Activated T-cell treated with anti-CD3 and anti-CD28 coated beads for 48 hours (primary cell): Measurements from ENCODE around the gene KRT13.
"Not testable (repeated sequence)": the region's sequence is repeated elsewhere in the genome, so short reads cannot be mapped to it uniquely, and the experiment has no call there.

Experiments
- DNase-seq: peaks from one replicate; pipeline ENCODE4 v3.0.0-alpha.2; 2020; ENCODE audit warnings: low read depth

KRT13 gene

DNA sequence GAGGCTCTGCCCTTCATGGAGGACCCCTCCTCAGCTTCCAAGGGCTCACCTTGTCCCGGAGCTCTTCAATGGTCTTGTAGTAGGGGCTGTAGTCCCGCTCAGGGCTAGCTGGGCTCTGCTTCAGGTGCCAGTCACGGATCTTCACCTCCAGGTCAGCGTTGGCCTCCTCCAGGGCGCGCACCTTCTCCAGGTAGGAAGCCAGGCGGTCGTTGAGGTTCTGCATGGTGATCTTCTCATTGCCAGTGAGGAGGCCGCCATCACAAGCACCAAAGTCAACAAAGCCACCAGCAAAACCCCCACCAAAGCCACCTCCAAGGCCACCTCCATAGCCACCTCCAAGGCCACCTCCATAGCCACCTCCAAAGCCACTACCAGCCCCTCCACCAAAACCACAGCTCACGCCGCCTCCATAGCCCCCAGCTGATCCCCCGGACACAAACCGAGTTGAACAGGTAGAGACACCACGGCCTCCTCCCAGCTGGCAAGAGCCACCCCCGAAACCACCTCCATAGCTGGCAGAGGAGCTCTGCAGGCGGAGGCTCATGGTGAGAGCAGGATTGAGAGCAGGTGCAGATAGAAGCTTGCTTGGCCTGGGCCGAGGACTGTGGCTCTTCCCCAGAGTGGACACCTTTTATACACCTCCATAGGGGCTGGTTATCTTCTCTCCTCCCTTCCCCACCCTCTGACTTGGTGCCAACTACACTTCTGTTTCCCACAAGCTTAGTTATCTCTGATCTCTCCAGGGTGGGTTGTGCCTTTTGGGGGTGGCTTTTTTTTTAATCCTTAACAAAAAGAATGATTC is at the start of gene KRT13:
TSS of gene KRT13 (minus strand) at position 606 of the 802 bp plus-strand sequence. CDS start at position 544, 62 bp downstream.
- no peak for DNase-seq

DNA sequence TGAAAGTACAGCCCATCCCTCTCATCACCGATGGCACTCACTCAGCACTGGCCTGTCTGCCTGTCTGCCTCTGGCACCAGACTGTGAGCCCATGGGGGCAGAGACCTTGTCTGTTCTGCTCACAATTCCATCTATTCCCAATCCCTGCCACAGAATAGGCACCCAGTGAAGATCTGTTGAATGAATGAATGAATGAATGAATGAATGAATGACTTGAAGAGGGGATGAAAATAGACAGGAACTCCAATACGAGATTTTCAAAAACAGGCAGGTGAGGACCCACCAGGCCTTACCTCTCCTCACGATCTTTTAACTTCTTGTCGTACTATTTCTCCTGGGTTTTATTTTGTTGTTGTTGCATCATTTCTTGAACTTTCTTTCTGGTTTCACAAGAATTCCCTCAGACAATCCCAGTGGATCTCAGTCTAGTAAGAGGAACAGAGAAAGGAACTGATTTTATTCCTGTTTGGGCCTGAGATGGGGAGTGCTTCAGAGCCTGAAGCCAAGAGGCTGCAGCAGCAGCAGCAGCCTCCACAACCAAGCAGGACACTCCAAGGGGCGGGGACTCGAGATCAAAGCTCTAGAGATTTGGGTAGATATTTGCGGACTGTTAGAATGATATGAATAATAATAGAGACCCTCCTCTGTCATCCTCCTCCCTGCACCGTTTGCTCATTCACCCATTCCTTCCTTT is 48.7 kb upstream of the KRT13 start:
- no peak for DNase-seq

DNA sequence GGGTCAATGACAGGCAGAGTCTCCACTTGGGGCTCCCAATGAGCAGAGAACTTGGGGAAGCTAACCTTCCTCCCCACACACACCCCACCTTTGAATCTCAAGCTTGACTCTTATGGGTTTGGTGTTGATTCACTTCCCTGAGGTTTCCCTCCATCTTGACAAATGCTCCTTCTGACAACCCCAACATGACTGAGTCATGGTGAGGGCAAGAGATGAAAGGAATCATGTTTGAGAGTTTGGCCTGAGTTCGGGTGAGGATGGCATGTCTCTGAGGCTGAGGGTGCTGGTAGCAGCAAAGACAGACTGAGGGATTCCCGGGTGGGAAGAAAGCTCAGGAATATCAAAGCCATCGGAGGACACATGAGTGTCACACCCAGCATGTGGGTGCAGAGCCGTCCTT is 47.8 kb upstream of the KRT13 start:
- no peak for DNase-seq

DNA sequence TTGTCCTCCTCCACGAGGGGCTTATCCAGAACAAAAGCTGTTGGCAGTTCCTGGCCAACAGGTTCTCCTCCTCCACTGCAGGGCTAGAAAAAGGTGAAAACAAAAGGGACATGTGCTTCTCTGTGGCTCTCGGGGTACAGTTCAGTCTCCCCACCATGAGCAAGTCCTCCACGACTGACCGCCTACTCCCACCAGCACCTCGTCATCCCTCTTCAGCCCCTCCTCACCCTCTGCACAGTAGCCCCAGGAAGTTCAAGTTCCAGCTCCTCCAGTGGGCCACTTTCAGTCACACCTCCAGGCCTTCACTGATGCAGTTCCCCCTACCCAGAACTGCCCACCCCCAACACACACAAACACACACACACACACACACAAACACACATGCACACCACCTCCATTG is 47.0 kb upstream of the KRT13 start:
- DNase-seq = no peak

DNA sequence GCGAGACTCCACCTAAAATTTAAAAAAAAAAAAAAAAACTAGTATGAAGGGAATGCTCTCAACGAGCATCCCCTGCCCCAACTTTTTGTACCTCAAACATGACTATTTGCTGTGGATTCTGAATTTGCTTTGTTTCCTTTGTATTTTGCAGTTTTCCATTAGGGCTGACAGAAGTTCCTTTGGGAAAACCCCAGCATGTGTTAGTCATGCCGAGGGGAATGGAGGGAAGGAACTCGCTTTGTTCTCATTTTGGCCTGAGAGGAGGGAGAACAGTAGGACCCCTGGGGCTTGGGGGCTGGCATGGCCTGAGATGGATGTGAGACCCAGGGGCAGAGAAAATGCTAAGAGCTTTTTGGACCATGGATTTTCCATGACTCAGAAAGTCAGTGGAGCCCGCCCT is 46.0 kb upstream of the KRT13 start:
- no peak for DNase-seq

DNA sequence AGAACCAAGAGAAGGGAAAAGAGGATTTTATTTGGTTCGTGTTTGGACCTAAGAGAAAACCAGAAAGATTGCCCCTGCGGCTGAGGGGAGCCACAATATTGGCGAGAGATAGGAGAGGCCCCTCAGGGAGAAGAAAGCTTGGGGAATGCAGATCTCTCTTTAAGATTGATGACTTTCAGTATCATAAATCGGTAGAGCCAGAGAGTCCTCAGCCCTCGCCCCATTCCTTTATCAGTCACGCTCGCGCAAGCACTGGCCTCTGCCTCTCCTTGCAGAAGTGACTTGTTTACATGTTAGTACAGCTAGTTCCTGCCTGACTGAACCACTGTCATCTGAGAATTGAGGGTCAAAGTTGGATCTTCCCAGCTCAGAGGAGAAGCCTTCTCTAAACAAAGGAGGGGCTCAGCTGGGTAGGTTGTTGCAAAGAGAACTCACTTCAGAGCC is 44.2 kb upstream of the KRT13 start:
- DNase-seq = no peak

DNA sequence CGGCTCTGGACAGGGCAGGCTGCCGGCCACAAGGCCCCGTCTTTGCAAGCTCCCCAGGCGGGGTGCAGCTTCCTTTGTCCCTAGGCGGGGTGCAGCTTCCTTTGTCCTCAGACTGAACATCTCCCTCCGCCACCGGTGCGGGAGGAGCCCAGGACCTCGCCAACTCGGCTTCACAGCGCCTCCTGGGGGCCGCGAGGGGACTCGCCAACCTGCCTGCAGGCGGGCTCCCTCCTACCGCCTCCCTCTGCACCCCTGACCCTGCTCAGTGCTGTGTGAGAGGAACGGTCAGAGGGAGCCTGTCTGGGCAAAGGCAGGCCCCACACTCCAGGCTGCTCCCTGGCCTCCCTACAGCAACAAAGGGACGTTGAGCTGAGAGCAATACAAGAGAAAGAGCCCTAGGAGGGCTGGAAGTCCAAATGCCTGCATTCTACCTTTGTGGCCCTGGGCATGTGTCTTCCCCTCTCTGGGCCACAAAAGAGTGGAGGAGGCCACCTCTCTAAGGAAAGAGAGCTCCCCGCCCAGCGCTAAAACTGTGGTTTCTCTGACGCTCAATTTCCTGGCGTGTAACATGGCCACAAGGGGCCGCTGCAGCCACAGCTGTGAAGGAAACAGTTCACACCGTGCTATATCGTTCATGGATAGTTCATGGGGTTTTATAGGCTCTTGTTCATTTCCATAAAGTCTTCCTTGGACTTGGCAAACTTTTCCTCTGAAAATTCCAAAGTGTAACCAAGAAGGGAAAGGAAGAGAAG is 43.6 kb upstream of the KRT13 start:
- peak; percentile 75 for DNase-seq

DNA sequence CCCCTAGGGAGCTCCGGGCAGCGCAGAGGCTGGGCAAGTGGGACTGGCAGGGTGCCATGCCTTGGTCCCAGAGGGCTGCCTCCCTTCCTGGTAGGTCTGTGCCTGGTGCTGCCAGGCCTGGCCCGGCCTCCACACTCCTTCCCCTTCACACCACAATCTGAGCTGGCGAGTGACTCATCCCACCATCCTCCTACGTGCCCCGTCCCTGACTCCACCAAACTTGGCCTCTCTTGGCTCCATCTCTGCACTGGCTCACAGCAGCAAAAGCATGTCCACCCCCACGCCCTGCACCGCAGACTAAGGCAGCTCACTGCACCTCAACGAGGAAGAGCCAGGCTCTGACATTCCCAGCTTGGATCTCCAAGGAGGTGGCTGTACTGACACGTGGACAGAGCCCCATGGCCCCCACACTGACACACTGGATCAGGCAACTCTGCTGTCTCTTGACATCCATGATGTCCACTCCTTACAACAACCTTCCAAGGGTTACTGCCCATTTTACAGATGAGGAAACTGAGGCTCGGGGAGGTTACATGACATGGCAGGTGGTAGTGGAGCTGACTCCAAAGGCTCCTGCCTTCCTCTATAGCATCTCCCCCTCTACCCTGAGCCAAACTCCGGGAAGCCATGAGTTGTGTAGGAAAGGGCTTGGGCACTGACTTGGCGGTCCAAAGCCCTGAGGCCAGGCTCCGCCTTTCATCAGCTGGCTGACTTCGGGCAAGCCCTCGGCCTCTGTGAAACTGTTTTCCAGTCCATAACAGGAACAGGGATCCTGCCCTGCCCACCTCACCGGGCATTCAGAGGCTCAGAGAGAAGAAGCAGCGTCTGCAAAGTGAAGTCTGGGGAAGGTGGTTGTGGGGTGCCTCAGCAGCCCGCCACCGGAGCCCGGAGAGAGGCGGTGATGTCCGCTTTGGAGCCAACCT is 42.8 kb upstream of the KRT13 start:
- peak; percentile 74 for DNase-seq

DNA sequence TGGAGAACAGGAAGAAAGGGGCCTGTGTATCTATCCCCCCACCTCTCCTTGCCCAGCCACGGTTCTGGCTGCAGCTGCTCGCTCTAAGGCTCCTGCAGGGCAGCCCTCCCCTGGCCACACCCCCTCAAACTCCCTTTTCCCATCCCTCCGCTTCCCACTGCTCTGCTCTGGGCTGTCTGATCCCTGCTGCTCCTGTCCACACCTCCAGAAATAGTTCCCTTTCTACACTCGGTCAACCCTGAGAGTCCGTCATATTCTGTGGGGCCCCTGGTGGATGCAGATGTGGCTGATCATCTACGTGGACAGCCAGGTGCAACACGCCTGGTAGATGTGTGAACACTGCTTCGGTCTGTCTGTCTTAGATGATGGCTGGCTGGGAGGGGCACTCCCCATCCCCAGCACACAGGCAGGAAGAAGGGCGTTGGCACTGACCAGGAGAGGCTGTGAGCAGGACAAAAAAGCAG is 42.0 kb upstream of the KRT13 start:
- DNase-seq = no peak

DNA sequence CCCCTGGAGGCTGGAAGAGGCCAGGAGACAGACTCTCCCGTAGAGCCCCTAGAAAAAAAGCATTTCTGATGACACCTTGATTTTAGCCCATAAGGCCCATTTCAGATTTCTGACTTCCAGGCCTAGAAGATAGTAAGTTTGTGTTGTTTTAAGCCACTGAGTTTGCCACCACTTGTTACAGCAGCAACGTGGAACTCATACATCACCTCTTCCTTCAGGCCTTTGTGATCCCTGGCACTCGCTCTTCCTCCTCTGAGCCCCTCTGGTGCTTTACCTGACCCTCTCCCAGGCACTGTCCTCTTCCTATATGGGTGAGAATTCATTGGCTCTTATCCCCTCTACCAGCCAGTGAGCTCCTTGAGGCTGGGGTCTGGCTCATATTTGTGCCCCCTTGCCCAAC is 41.4 kb upstream of the KRT13 start:
- no peak for DNase-seq

DNA sequence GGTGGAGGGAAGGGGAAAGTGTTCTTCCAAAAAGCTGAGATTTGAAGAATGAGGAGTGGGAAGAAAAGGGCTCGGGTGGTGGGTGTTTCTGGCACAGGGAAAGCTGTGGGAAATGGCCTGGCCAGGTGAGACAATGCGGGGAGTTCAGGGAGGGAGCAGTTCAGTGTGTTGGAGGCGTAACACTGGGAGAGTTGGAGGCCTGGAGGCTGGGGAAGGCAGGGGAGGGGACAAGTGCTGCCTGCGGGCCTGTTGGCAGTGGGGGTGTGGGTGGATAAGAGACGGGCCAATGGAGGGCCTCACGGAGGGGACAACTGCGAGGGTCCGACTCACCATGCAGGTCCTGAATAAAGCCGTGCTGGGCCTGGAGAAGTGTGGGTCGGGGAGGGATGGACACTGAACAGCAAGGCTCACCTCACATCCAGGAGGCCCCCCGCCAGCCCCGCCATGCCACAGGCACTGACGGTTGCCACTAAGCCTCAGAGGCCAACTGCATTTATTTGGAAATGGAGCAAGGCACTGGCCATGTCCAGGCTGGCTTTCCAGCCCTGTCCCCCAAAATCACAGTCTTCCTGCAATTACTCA is 40.5 kb upstream of the KRT13 start:
- DNase-seq = no peak

DNA sequence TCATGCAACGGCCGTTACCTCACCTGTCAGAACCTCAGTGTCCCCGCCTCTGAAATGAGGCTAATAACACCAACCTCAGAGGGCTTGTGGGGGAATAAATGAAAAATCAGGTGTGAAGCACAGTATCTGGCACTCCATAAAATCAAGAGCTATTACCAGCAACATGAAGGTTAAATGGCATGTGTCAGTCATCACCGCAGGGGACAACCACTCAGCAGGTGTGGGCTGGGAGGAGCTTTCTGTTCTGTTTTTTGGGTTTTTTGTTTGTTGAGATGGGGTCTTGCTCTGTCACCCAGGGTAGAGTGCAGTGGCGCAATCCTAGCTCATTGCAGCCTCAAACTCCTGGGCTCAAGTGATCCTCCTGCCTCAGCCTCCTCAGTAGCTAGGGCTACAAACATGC is 39.5 kb upstream of the KRT13 start:
- DNase-seq = no peak

DNA sequence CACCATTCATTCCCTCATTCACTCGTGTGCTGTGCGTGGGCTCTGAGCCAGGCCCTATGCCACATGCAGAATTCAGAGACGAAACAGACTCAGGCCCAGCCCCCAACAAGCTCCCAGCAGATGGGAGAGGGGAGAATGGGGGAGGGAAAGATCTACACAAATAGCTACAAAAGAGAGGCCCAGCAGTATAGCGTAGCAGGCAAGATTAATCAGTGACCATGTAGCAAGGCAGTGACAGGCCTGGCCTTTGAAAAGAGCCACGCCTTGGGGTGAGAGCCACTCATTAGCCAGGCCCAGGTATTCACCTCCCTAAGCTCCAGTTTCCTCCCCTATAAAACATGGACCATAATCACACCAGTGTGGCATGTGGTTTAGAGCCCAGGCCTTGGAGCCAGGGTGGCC is 39.1 kb upstream of the KRT13 start:
- DNase-seq = no peak

DNA sequence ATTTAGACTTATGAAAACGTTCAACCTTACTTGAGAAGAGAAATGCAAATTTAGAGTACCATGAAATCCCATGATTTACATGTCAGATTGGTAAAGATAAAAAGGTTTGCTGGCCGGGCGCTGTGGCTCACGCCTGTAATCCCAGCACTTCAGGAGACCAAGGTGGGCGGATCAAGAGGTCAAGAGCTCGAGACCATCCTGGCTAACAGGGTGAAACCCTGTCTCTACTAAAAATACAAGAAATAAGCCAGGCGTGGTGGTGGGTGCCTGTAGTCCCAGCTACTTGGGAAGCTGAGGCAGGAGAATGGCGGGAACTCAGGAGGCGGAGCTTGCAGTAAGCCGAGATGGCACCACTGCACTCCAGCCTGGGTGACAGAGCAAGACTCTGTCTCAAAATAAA is 37.4 kb upstream of the KRT13 start:
- not testable (repeated sequence) for DNase-seq

DNA sequence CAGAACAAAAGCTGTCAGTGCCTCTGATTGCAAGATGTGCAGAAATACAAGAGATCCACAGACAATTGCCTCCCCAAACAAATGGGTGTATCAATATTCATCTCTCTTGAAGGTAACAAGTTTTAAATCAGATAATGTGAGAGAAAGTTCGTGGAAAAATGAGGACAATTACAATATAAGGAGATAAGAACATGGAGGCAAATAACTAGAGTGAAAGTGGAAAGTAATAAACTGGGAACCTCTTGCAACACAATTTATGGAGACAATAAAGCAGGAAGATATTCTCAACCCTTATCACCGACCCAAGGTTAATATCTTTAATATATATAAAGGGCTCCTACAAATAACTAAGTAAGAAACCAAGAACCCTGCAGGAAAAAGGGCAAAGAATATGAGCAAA is 36.9 kb upstream of the KRT13 start:
- no peak for DNase-seq

DNA sequence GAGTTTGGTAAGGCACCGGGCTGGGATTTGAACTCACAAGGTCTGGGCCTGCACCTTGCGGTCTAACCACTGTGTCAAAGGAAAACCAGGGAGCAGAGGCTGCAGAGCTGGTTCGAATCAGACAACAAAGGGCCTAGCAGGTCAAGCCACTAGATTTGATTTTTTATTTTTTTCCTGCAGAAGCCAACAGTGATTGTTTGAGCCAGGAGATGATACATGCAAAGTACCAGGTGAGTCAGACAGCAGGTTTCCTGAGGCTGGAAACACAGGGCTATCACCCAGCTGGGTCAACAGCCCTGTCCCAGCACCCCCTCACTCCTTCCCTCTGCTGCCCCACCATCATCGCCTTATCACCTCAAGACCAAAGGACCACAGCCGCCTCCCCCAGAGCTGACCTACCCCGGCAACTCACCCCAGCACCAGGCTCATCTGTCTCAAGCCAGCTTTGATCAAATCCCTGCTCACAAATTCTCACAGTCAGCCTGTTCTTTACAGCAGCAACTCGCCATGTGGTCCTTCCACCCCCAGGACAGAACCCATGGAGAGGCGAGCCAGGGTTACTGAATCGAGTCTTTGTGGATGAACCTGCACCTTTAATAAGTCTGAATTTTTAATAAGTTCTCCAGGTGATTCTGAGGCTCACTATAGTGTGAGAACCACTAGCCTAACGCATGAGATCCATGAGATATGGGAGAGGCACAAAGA is 35.7 kb upstream of the KRT13 start:
- no peak for DNase-seq

DNA sequence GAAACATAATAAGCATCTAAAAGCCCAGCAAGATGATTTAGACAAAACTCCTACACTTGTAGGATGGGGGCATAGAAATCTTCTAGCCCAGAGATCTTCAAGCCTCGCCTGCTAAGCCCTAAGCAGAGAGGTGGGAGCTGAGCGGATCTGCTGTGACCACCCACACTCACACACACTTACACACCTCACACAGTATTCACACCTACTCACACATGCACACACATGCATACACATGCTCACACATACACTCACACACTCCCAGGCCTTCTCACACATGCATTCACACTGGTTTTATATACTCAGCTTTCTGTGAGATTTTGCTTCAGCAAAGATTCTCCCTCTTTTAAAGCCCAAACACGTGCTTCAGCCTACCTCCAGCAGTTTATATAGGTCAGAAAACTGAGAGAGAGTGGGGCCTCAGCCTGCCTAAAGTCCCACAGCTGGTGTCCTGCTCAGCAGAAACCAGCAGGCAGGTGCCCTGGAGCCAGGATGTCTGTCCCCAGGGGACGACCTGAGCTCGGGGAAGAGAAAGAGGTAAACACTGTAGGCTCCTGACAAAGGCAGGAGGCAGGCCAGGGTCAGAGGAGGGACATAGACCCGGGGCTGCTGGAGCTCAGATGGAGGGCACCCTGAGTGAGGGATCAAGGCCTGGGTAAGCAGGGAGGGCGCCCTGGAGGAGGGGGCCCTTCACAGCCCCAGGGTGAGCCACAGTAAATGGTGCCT is 34.7 kb upstream of the KRT13 start:
- no peak for DNase-seq

DNA sequence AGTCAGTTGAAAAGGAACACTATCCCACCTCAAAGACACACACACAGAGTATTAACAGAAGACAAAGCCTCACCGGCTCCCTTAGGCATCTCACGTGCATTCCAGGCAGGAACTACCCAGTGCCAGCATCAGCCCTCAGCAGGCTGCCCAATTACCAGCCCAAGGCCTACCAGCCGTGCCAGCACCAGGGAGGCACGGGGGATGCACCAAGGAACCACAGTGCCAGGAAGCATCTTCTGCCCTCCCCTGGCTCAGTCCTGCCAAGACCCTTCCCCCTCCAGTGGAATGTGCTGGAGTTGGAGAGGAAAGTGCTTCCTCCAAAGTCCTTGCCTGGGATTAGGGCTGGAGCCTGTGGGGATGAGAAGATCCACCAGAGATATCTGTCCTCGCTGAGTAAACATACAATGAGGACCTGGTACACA is 33.7 kb upstream of the KRT13 start:
- DNase-seq = no peak

DNA sequence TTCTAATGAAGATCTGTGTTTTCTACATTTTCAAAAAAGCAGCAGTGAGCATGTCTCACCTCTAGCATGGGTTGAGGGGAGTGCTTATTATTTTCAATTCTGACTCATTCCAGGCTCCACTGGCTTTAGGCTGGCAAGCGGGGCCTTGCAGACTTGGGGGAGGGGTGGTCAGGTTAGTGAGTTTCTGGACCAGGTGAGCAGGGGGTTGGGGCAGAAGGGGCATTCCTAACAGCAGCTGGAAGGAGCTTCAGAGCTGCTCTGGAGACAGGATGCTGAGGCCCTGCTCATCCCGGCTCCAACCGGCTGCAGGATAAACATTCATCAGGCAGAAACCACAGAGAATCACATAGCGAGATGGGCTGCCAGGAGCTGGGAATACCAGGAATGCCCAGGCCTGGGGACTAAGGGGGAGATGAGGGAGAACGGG is 33.2 kb upstream of the KRT13 start:
- no peak for DNase-seq

DNA sequence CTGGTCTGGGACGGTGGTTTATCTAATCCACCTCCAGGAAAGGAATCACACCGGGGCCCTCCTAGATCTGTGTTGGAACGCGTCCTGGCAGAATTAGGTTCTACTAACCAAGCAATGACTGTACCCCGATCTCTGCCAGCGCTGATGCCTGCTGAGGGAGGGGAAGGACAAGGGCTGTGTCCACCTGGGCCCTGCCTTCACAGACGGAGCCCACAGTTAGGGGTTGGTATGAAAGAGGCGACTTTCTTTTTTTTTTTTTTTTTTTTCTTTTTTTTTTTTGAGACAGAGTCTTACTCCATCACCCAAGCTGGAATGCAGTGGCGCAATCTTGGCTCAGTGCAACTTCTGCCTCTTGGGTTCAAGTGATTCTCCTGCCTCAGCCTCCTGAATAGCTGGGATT is 32.6 kb upstream of the KRT13 start:
- DNase-seq = no peak
